ENCODE data around the gene PPL. TPM values are rescaled to one million over a fixed set of nuclear protein-coding genes. Genes with fewer than 3 reads are reported as not detected.

Gene PPL
- total and polyA plus RNA-seq, 2 of the 13 experiments (the other 11 are each of a cell fraction or from before 2014, with no cell fraction given) = 5.7 to 6.6 TPM

DNA sequence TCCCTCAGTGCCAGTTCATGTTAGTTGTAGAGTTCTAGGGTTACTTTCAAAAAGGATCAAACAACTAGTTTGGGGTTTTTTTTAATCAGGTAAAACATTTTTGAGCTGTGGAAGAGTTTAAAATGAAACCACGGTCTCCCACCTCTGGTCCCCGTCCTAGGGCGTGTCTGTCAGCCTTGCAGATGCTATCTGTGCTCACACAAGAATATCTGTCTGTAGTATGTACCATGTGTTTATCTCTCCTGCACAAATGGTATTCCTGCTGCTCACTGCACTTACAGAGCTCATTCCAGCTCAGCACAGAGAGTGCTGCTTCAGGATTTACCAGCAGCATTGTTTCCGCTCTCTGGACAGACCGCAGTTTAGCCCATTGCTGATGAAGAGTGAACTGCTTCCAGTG, 50.8 kb downstream of the PPL start (continued):
- TF ChIP-seq, protein P1, sequence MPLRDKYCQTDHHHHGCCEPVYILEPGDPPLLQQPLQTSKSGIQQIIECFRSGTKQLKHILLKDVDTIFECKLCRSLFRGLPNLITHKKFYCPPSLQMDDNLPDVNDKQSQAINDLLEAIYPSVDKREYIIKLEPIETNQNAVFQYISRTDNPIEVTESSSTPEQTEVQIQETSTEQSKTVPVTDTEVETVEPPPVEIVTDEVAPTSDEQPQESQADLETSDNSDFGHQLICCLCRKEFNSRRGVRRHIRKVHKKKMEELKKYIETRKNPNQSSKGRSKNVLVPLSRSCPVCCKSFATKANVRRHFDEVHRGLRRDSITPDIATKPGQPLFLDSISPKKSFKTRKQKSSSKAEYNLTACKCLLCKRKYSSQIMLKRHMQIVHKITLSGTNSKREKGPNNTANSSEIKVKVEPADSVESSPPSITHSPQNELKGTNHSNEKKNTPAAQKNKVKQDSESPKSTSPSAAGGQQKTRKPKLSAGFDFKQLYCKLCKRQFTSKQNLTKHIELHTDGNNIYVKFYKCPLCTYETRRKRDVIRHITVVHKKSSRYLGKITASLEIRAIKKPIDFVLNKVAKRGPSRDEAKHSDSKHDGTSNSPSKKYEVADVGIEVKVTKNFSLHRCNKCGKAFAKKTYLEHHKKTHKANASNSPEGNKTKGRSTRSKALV (CRISPR knock-in tag; IDR thresholded peaks at IDR 0.05) = no peak
- TF ChIP-seq, protein P2, sequence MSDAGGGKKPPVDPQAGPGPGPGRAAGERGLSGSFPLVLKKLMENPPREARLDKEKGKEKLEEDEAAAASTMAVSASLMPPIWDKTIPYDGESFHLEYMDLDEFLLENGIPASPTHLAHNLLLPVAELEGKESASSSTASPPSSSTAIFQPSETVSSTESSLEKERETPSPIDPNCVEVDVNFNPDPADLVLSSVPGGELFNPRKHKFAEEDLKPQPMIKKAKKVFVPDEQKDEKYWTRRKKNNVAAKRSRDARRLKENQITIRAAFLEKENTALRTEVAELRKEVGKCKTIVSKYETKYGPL (CRISPR knock-in tag; IDR thresholded peaks at IDR 0.05) = no peak
- TF ChIP-seq ZNF720 (CRISPR knock-in tag; IDR thresholded peaks at IDR 0.05) (no peak), ZNF781 (CRISPR knock-in tag; IDR thresholded peaks at IDR 0.05; ENCODE audit: borderline replicate concordance, not compliant biosample characterization) (no peak), ZNF549 (CRISPR knock-in tag; IDR thresholded peaks at IDR 0.05) (no peak), ZNF329 (CRISPR knock-in tag; IDR thresholded peaks at IDR 0.05; ENCODE audit: low read depth) (no peak), SMAD9 (CRISPR knock-in tag; IDR thresholded peaks at IDR 0.05) (no peak), RARG (CRISPR knock-in tag; IDR thresholded peaks at IDR 0.05; ENCODE audit: low read depth) (no peak), ZNF350 (CRISPR knock-in tag; IDR thresholded peaks at IDR 0.05; ENCODE audit: borderline replicate concordance, low read depth) (no peak)

DNA sequence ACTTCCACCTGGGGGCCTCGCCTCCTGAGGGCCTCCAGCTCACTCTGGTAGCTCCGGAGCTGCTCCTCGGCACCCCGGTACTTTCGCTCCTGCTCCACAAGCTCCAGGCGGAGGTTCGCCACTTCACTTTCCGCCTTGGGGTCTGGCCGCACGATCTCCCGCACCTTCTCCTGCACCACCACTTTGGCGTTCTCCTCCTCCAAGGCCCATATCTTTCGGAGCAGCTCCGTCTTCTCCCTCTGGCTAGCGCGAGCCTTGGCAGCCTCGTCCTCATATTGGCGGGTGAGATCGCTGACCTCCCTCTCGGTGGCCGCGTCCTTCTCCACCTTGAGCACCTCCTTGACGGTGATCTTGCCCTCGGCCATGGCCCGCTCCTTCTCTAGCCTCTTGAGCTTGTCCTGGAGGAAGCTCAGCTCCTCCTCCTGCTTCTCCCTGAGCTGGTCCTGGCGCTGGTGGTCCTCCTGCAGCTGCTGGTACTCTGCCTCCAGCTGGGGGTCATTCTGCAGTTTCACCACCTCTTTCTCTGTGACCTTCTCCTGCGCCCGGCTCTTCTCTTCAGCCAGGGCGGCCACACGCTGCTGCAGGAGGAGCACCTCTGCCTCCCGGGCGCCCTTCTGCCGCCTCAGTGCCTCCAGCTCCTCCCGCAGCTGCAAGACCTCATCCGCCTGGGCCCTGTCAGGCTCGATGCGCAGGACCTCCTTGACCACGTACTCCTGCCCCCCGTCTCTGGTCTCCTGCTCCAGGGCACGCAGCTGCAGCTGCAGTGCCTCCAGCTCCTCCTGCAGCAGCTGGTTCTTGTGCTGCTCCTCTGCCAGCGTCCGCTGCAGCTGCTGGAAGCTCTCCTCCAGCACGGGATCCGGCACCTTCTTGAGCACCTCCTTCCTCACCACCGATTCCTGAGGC, 51.7 kb downstream of the PPL start:
- ChIA-PET POLR2A (no interaction called here), CTCF (ENCODE audit: low intra/inter-chr PET ratio, low total read pairs) (no interaction called here)
- FAIRE-seq (no peak), ATAC-seq (no peak), DNase-seq (ENCODE audit: low spot score) (no peak)
- intact Hi-C loops (cut with micrococcal nuclease; ENCODE audit: unreplicated experiment) (no loop called here), in situ Hi-C loops (cut with HindIII; ENCODE audit: extremely low pct_ligation_motif_present, low pct_unique_long_range_greater_than_20kb) (no loop called here)
- Histone ChIP-seq H3K27me3 (ENCODE audit: control insufficient read depth in 1 of 2, insufficient read depth in 2 of 2, low read length in 2 of 2) (no peaks in the 10 kb centered on the region), H2AFZ (ENCODE audit: low read length) (no peak overlapping the region), H4K20me1 (ENCODE audit: insufficient read depth, low read length) (no peaks in the 10 kb centered on the region; the same call in 1 of the 2 replicates), H3K36me3 (replicated peaks in 1 of 2; ENCODE audit: control insufficient read depth in 1 of 2, insufficient read depth in 2 of 2, low read length in 2 of 2) (peaks cover 19 to 63% of the 10 kb centered on the region in 2 experiments), H3K9ac (ENCODE audit: insufficient read depth, low read depth, low read length) (no peak overlapping the region), H3K4me1 (ENCODE audit: insufficient read depth, low read length) (no peaks in the 10 kb centered on the region), H3K4me2 (ENCODE audit: low read depth, low read length) (no peak overlapping the region), H3K9me3 (ENCODE audit: low read length) (no peaks in the 10 kb centered on the region), H3K27ac (ENCODE audit: extremely low read length, insufficient read depth, low read length) (no peak overlapping the region), H3K79me2 (ENCODE audit: insufficient read depth, low read length) (no peaks in the 10 kb centered on the region), H3K4me3 (replicated peaks in 1 of 3; ENCODE audit: insufficient read depth in 1 of 3, low read depth in 2 of 3, low read length in 3 of 3) (no peak overlapping the region)
- WGBS (ENCODE audit: low lambda C conversion rate) = 95% methylated on average over 45 of the region's 45 CpGs
- BruUV-seq (replicated peaks) = no TSS peak
- TF ChIP-seq STAT5B (CRISPR knock-in tag; IDR thresholded peaks at IDR 0.05) (no peak), SP2 (CRISPR knock-in tag; IDR thresholded peaks at IDR 0.05) (no peak), ZNF878 (CRISPR knock-in tag; IDR thresholded peaks at IDR 0.05) (no peak), SSRP1 (CRISPR knock-in tag; IDR thresholded peaks at IDR 0.05) (no peak), AGO1 (IDR thresholded peaks at IDR 0.05; ENCODE audit: low read depth, low read length, poor library complexity, severe bottlenecking) (no peak), NPAS2 (CRISPR knock-in tag; IDR thresholded peaks at IDR 0.05; ENCODE audit: borderline replicate concordance) (no peak), SOX6 (IDR thresholded peaks at IDR 0.05) (no peak), SOX6 (CRISPR knock-in tag; IDR thresholded peaks at IDR 0.05) (no peak)

Measured in HepG2 (cell line).